Inferior parietal cortex (tissue), 1 donor: ENCODE data around the gene PIPOX.
"Not testable (repeated sequence)": the region's sequence is repeated elsewhere in the genome, so short reads cannot be mapped to it uniquely, and the experiment has no call there.

Source experiments
- DNase-seq: peaks from one replicate; pipeline ENCODE4 v3.0.0-alpha.2; 2016; ENCODE audit errors: extremely low spot score

PIPOX gene

GRCh38 chr17:29076087-29076486, 33.1 kb downstream of the PIPOX start:
- DNase-seq = no peak

DNA sequence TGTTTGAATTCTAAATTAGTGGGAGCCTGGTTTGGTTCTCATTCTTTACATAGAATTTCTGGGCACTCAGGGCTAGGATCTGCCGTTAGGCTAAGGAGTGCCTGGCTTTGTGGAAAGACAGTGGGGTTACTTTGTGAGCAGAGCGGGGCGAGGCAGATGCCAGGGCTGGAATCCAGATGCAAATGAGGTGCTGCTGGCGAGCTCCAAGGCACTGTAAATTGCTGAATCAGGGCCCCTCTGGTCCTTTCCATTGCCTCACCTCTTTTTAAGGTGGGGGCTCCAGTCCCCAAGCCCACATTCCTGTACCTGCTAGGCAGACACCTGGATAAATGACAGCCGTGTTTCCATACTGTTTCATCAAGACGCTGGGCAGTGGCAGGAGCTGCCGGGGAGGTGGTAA, 33.8 kb downstream of the PIPOX start:
- DNase-seq = no peak

DNA sequence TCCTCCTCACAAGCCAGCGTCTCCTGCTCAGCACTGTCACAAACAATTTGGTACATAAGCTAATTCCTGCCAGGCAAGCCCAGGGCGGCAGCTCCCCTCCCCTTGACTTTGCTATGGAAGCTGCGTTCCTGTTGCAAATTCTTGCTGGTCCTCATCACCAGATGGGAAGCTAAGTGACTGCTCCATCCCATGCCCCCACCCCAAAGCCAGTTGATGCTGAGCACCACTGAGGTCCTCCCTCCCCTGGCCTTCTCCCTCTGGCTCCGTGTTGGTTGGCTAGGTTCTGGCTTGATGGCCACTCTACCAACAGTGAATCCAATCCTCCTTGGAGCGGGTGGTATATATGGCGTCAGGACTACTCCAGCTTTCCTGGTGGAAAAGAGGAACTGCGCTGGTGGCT, 34.4 kb downstream of the PIPOX start:
- no peak for DNase-seq

GRCh38 chr17:29078183-29079045, 35.5 kb downstream of the PIPOX start:
- no peak for DNase-seq

- no peak for DNase-seq
Measured at GRCh38 chr17:29079433-29079832, 36.5 kb downstream of the PIPOX start.

- no peak for DNase-seq
Measured at GRCh38 chr17:29079887-29080286, 36.9 kb downstream of the PIPOX start.

DNA sequence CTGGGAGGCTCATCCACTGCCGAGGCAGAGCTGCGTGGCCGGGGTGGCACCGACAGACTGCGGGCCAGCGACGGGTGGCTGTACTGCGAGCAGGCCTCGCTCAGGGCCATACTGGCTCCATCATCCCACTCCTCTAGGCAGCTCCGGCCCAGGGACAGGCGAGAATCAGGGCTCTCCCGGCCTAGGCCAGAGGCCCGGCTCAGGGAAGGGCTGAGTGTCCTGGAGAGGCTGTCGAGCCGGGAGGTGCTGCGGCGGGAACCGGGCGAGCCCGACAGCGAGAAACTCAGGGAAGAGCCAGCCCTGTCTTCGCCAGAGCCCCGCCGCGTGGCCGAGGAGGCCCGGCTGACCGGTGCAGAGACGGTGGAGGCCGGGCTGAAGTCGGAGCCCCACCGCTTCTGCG, 37.4 kb downstream of the PIPOX start:
- DNase-seq = no peak

DNA sequence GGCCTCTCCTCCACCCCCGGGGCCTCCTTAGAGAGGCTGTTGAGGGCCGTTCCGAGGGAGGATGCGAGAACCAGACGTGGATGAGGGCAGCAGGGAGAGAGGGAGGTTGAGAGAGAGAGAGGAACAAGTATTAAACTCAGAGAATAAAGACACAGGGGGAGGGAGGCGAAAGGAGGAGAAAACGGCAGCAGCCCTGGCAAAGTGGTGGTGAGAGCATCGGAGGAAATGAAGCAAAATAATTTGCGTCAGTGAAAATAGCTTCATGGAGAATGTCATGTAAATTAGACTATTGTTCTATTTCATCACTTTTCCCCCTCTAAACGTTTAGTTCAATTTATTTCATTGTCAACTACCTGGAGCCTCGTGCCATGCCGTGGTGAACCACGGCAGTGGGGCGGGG, 38.0 kb downstream of the PIPOX start:
- no peak for DNase-seq

GRCh38 chr17:29084541-29085146, 41.7 kb downstream of the PIPOX start:
- DNase-seq = no peak

- no peak for DNase-seq
Measured at GRCh38 chr17:29085223-29085622, 42.3 kb downstream of the PIPOX start.

- DNase-seq = no peak
Measured at GRCh38 chr17:29086628-29087332, 43.8 kb downstream of the PIPOX start.

GRCh38 chr17:29088782-29089181, 45.8 kb downstream of the PIPOX start:
- not testable (repeated sequence) for DNase-seq

- DNase-seq = peak; percentile 47
Measured at GRCh38 chr17:29089601-29090044, 46.7 kb downstream of the PIPOX start.

GRCh38 chr17:29090108-29090507, 47.2 kb downstream of the PIPOX start:
- no peak for DNase-seq

DNA sequence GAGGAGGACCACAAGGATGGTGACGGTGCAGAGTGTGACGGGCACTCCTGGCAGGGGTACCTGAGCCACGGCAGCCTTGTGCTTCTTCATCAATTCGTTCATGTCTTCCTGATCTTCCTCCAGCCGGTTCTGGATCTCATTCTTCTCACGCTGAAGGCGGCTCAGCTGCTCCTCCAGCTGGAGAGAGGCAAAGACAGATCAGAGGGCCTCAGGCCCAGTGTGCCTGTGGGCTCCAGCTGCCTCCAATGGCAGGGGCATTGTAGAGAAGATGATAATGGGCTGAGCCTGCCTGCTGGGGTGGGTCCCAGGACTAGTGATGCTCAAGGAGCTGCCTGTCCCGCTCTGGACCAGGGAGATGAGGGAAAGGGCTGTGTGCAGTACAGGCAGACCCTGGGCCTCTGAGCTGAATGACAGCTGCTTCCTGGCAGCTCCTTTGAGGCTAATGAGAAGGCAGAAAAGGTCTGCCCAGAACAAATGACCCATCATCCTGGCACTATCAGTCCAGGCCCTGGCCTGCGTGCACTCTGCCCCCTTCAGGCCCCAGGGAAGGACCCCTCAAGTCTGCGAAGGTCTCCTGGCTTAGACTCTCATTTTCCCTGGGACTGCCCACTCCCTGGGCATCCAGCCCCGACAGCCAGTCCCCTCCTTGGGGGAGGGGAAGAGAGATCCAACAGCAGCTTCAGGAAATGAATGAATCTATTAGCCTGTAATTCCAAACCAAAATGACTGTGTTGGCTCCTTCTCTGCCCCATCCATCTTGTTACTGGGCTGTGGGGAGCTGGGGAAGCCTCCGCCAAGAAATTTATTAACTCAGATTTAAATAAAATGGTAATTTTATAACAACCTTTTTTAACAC, 48.0 kb downstream of the PIPOX start:
- peak; percentile 33 for DNase-seq

GRCh38 chr17:29091606-29092289, 48.8 kb downstream of the PIPOX start:
- no peak for DNase-seq

- DNase-seq = no peak
Measured at GRCh38 chr17:29093090-29093871, 50.3 kb downstream of the PIPOX start.

DNA sequence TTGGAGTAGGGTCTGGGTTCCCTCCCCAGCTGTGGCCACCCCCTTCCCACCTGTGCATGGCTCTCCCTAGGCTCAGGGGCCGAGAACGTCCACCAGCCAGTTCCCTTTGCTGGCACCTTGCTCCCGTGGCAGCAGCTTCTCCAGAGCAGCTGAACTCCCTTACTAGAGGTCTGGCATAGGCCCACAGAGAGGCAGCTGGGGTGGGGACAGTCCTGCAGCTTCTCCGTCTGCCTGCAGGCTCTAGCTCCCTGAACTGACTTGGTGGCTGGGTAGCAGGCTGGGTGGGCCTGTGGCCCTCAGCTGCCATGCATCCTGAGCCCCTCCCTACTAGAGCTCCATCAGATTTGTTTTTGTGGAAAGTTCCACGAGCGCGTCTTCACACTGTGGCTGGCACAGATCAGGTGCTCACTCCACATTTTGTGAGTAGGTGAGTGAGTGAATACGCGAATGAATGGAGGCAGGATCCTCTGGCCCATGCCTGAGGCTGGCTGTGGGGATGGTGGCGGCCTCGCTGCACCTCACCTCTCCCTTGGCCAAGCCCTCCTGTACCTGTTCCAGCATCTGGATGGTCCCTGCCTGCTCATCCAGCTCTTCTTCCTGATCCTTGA, 51.3 kb downstream of the PIPOX start:
- no peak for DNase-seq

DNA sequence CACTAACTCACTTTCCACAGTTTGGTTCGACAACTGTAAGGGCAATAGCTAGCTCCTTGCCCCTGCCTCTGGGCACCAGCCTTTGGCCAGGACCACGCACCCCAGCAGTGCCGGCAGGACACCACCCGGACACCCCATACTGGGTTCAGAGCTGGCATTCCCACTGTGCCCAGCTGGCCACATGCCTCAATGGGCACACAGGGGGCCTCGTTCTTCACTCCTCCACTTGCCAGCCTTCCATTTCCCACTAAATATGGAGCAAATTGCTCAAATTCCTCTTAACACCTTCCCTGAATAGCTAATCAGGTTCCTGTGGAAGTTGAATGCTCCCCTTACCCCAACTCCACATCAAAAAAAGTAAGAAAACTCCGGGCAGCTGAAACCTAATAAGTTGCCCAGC, 52.5 kb downstream of the PIPOX start:
- no peak for DNase-seq

GRCh38 chr17:29096094-29096493, 53.2 kb downstream of the PIPOX start:
- DNase-seq = no peak
